GM19193 (cell line): ENCODE measurements around the gene MBP.

ENCODE experiments used
- POLR2A ChIP-seq: IDR thresholded peaks from 4 replicates; pipeline ENCODE4 v1.6.1; 2011; ENCODE audit not compliant: insufficient read depth, insufficient read length; ENCODE audit errors: extremely low read depth

Gene MBP

DNA sequence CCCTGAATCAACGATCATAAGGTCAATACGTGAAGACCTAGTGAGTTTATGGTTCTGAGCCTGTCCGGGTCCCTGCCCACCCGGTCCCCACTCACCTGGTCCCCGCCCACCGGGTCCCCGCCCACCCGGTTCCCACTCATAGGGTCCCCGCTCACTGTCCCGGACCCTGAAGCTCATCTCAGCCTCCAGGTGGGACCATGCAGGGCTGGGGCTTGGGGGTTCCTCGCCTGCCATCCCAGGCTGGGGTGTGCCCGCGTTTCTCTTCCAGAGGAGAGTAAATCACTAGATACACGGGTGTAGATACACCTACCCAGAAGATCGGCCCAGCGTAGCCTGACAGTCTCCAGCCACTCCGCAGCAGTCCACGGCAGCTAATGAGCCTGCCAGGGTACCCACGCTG, 131.5 kb downstream of the MBP start:
- no peak for TF ChIP-seq POLR2A

DNA sequence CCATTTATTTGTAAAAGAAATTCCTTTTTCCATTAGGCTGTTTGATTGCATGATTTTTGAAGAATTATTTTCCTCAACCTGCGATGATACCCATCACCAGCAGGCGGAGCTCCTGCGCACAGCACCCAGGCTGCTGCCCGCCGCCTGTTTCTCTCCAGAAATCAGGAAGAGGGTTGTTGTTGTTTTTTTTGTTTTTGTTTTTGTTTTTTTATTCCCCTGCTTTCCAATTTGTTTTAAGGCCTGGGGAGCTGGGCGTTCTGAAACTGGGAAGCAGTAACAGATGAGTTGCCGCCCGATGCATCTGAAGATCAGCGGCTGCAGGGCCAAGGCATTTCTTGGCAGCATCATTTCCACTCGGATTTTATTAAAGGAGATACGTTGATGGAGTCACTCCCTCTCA, 132.1 kb downstream of the MBP start:
- TF ChIP-seq POLR2A = no peak

DNA sequence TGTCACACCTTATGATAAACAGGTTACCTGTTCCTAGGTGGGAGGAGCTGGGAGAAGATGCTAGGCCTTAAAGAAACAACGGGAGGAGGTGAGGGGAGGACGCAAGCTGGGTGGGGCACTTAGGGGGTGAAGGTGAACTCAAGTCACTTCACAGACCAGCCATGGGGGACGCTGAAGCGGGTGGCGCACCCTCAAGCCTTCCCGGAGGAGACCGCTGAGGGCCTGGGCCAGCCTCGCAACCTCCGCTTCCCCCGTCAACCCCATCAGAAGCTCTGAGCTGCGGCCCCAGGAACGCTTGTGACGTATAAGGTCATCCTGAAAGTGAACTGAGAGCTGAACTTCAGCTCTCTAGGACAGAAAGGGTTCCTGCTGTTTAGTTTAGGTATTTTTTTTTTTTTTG, 133.5 kb downstream of the MBP start:
- TF ChIP-seq POLR2A = no peak

DNA sequence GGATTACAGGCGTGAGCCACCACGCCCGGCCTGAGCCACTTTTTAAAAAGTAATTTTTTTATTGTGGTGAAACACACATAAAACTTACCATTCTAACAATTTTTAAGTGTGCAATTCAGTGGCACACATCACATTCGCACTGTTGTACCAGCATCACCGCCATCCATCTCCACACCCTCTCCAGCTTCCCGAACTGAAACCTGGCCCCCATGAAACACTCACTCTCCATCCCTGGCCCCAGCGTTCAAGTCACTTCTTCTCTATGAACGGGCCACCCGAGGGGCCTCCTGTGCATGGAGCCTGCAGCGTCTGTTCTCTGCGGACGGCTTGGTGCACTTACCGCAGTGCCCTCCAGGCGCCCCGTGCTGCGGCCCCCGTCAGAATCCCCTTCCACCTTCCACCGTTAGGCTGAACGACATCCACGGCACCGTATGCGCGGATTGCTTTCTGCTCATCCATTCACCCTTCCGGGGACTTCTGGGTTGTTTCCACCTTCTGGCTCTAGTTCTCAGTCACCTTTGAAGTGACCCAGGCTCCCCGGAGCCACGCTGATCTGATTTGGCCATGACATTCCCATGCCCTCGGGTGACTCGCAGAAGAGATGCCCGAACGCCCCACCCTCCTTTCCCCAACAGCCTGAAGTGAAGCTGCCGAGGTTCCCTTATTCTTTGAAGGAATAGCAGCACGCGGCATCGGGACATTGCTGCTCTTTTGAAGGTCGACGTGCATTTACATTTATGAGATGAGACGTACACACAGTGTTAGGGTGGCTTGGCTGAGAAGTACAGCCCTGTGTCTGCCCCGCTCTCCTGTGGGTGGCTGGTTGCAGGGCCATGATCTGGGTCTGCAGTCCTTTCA, 134.4 kb downstream of the MBP start:
- no peak for TF ChIP-seq POLR2A

DNA sequence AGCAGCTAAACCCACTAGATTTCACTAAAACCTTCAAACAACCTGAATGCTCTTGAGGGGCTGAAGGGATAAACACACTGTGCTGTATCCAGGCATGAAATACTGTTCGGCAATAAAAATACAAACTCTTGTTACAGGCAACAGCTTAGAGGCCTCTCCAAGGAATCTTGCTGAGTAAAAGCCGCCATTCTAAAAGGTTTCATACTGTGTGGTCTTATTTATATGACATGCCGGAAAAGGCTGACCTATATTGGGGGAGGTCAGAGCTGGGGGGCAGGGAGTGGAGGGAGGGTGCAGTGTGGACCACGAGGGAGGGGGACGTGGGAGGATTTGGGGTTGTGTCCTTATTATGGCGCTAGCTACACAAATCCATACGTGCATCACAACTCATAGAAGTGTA, 136.2 kb downstream of the MBP start:
- TF ChIP-seq POLR2A = no peak

DNA sequence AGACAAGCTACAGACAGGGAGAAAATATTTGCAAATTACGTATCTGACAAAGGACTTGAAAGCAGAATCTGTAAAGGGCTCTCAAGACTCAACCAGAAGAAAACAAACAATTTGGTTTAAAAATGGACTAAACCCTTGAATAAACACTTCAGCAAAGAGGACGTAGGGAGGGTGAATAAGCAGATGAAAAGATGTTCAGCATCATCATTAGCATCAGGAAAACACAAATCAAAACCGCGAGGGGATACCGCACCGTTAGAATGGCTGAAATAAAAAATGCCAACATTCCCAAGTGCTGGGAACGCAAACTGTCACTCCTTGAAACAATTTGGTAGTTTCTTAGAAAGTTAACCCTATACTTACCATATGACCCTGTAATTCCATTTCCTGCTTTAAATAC, 136.7 kb downstream of the MBP start:
- no peak for TF ChIP-seq POLR2A

DNA sequence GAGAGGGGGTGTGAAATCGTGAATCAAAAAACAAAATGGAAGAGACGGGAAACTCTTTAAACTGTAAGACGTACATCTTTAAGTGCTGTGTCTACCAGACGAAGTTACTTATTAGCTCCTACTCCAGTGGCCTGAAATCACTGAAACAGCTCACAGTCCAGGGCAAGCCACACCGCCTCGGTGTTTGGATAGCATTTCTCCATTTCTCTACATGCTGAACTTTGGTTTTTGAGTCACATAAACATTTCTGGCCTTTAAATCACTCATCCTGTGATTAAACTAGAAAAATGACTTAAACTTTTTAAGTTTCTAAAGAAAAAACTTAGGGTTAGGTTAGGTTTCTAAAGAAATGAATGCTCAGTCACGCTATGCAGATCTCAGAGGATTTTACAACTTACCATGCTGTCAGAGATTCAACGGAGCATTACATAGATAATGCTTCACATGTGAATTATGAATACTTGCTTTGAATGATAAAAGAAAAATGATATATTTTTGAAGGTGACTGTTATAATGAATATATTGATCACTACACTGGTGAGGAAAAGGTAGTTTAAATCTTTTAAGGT, 138.4 kb downstream of the MBP start:
- no peak for TF ChIP-seq POLR2A

DNA sequence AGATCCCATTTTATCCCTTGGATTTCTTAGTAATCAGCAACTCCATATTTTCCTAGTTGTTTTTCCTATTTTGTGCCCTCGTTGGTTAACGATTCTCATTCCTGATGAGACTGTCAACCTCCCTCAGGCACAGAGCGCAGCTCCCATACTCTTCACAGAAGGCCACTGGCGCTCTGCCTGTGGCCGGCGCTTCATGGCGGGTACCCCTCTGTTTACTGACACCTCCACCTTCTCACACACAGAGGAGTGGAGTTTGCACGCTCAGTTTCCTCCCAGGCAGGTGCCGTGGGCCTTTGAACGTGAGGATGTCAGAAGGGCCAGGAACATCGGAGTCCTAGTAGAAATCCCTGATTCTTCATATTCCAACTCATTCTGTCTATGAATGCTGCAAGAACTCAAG, 139.0 kb downstream of the MBP start:
- no peak for TF ChIP-seq POLR2A

DNA sequence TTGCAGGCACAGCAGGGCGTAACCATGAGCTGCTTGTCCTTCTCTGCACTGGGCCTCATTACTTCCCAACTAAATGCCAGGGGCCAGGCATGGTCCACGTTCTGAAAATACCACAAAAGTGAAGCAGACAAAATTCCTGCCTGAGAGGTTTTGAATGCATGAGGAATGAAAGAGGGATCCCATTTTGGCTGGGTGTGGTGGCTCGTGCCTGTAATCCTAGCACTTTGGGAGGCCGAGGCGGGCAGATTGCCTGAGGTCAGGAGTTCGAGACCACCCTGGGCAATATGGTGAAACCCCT, 139.5 kb downstream of the MBP start:
- TF ChIP-seq POLR2A = no peak

DNA sequence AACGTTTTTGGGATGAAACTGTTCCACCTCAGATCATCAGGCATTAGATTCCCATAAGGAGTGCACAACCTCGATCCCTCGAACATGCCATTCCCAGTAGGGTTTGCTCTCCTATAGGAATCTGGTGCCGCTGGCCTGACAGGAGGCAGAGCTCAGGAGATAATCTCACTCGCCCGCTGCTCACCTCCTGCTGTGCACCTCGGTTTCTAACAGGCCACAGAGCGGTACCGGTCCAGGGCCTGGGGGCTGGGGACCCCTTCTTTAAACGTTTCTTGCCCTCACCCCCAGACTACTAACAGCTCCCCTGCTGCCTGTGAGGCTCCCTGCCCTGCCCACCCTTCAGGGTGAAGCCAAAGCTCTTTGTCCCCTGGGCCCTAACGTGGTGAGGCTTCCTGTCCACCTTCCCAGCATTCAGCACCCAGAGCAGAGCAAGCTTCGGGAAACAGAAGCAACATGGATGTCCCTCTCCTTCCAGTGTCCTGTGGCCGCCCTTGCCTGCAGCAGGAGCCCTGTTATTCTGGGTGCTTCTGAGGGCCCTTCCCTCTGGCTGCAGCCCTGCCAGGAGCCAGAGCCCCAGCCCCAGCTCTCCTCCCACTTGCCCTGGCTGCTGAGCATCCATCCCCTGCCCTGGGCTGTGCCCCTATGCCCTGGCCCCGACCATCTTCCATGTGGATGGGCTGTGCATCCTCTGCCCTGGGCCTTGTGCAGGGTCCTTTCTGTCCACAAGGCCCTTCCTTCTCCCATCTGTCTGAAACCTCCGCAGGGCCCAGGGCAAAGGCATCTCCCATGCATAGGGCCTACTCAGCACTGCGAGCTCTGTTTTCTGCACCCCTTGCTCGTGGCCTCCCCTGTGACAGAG, 140.1 kb downstream of the MBP start:
- no peak for TF ChIP-seq POLR2A

DNA sequence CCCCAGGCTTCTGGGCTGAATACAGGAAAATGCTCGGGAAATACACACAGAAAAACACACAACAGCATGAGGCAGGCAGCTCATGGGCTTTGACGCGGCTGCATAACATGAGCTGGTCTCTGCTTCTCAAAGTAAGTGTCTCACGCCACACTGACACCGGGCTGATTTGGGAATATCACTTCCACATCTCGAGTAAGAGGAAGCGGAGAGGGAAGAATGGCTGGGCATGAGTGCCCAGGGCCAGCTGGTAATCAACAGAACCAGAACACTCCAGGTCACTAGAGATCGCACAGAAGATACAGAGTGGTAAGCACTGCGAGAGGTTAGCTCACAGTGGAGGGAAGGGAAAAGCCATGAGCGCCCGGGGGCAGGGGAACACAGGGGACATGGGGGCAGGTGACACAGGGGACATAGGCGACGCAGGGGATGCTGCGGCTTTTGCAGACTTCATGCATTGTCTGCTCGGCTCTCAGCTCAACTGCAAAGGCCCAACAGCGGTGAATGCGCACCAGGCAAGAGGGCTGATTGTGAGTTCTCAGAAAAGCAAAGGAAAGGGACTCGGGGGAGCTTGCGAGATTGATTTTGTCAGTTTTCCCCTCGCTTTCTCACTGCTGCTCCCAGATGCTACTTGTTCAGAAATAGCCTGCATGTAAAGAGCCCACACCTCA, 141.4 kb downstream of the MBP start:
- TF ChIP-seq POLR2A = no peak

DNA sequence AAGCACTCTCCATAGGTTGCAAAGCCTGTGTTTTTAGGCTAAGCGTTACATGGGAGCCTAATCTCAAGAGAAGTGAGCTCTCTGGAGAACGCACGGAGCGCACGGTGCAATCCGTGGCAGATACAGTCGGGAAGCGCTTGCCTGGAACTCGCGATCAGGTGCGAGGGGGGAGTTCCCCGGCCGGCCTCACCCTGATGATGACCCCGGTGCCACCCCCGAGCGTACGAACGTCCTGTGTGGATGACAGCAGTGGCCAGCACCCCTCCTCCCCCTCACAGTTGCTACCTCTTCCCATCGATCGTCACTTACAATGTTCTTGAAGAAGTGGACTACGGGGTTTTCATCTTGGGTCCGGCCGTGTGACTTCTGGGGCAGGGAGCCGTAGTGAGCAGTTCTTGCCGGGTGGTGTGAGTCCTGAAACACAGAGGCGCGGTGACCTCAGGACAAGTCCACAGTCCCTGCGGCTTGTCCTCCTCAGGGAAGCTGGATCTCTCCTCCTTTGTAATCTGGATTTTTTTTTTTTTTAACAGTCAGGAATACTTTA, 142.9 kb downstream of the MBP start:
- TF ChIP-seq POLR2A = no peak

DNA sequence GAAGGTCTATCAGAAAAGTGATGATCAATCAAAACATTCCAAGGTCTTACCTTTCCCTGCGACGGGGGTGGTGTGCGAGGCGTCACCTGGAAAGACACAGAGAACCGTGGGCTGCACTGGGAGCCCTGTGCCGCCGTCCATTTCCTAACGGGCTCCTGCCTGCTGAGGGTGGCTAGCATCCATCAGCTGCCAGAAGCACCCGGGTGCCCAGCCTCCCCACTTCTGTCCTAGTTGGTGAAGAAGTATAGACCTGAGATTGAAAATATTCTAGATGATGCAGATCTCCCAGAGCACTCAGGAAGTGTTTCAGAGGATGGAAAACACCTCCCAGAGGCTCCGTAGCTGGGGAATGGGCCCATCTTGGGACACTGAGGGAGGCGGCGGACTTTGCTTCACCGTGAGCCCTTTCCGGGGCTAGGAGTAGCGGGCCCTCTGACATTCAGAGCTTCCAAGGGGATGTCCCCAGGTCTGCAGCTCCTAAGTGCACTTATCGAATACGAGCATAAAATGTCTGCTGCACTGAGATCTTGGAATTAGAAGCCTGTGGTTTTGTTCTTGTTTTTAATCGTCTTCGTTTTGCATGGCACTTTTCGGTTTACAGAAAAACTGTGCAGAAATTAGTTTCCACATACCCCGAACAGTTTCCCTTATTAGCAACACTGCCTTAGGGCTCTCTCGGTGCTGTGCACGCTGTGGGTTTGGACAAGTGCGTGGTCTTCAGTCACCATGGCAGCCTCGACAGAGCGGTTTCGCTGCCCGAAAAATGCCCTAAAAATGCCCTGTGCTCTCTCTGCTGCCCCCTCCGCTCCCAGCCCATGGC, 143.5 kb downstream of the MBP start:
- no peak for TF ChIP-seq POLR2A
